ENCODE data around the gene SHROOM3.

The SHROOM3 gene

DNA sequence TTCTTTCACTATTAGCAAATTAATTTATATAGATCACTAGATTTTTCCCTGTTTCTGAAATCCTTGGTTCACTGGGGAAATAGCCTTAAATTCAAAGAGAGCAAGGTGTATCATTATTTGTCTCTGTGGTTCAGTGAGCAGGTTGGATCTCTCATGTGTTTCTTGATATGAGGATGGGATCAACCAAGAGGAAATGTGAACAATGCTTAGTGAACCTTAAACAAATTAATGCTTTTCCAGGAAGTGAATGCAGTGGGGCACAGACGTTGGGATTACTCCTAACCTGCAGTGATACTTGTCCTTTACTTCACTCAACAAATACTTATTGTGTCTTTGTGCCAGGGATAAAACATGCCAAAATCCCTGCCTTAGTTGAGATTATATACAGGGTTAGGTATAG, 193.2 kb downstream of the SHROOM3 start:
- no peak for DNase-seq (ENCODE audit: low read depth)
- TF ChIP-seq, protein P1, sequence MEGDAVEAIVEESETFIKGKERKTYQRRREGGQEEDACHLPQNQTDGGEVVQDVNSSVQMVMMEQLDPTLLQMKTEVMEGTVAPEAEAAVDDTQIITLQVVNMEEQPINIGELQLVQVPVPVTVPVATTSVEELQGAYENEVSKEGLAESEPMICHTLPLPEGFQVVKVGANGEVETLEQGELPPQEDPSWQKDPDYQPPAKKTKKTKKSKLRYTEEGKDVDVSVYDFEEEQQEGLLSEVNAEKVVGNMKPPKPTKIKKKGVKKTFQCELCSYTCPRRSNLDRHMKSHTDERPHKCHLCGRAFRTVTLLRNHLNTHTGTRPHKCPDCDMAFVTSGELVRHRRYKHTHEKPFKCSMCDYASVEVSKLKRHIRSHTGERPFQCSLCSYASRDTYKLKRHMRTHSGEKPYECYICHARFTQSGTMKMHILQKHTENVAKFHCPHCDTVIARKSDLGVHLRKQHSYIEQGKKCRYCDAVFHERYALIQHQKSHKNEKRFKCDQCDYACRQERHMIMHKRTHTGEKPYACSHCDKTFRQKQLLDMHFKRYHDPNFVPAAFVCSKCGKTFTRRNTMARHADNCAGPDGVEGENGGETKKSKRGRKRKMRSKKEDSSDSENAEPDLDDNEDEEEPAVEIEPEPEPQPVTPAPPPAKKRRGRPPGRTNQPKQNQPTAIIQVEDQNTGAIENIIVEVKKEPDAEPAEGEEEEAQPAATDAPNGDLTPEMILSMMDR (conservative IDR thresholded peaks at IDR 0.05; ENCODE audit: control insufficient read depth, insufficient read depth, low read depth, low read length) = no peak
- H3K4me3 ChIP-seq (ENCODE audit: control insufficient read depth, low read depth, low read length) = no peak overlapping the region

DNA sequence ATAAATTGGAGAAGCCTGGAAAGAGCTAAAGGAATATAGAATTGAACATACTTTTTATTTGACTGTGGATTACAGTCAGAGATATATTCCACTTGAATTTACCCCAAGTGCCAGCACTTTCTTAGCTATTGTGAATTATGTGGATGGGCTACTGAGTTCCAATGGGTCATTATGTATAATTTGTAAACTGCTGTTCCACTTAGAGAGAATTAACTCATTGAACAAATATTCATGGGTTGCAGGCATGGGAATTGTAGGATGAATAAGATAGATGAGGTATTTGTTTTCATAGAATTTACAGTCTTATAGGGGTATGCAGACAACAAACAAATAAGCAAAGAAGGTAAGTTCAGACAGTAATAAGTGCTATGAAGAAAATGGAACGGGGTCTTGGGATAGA, 195.7 kb downstream of the SHROOM3 start:
- H3K4me3 ChIP-seq (ENCODE audit: control insufficient read depth, low read depth, low read length) = no peak overlapping the region
- no peak for DNase-seq (ENCODE audit: low read depth)
- TF ChIP-seq, protein P1 (conservative IDR thresholded peaks at IDR 0.05; ENCODE audit: control insufficient read depth, insufficient read depth, low read depth, low read length) = no peak

DNA sequence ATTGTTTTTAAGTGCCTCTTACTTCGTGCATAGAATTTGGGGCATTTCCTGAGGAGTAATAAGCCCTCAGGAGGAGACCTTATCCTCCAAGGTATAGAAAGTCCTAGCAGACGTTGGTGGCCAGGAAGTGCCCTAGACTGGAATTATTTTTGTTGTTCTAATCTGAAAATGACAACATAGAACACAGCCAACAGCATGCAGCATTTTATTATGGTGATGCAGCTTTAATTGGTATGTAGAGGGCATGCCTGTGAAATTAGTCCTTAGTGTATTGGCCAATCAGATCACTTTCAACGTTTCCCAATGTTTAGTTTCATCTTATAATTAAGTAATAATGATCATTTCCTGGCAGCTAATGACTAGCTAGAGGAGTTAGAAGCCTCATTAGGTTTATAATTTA, 199.2 kb downstream of the SHROOM3 start:
- DNase-seq (ENCODE audit: low read depth) = peak; percentile 59
- TF ChIP-seq, protein P1 (conservative IDR thresholded peaks at IDR 0.05; ENCODE audit: control insufficient read depth, insufficient read depth, low read depth, low read length) = no peak
- no peak overlapping the region for H3K4me3 ChIP-seq (ENCODE audit: control insufficient read depth, low read depth, low read length)

DNA sequence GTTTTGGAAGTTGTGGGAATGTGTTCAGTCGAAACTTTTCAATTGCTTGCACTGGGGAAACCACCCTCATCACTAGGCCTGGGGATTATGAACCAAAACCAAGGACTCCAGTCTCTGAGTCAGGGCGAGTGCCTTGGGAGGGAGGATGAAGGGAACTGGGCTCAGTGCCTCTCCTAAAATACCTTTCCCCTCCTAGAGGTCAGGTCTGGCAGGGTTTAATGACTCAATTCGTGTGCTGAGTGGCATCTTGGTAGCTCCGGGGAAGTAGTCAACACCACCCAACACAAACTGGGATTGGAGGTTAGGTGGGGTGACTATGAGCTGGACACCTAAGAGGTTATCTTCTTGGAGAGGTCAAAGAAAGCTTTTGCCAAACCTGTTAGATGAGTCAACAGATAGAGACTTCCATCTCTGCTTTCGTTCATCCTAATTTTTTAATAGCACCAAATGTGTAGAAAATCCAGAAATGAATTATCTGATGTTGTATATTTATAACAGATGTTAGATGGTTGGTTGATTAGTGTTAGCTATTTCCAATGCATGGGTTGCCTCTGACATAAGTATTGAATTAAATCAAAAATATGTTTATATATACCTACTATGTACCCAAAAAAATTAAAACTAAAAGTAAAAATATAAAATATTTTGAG, 202.8 kb downstream of the SHROOM3 start:
- peak; percentile 39 for DNase-seq (ENCODE audit: low read depth)
- no peak overlapping the region for H3K4me3 ChIP-seq (ENCODE audit: control insufficient read depth, low read depth, low read length)
- TF ChIP-seq, protein P1 (conservative IDR thresholded peaks at IDR 0.05; ENCODE audit: control insufficient read depth, insufficient read depth, low read depth, low read length) = no peak

DNA sequence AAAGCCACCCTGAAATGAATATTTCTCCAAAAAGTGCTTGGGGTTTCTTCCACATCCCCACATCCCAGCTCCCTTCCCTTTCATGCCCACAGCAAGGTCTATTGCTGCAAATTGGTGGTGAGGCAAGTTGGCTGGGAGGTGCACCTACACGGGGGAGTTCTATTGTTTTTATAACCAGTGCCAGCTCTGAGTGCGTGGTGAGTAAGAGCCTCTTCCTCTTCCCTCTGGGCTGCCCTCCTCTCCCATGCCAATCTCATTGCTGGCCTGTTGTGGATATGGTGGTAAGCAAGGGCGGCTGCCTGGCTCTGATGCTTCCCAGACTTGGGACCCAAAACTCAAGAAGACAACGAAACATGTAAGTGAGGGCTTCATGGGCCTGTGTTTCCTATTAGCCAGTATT, 204.3 kb downstream of the SHROOM3 start:
- TF ChIP-seq, protein P1 (conservative IDR thresholded peaks at IDR 0.05; ENCODE audit: control insufficient read depth, insufficient read depth, low read depth, low read length) = no peak
- DNase-seq (ENCODE audit: low read depth) = peak; percentile 37
- no peak overlapping the region for H3K4me3 ChIP-seq (ENCODE audit: control insufficient read depth, low read depth, low read length)

DNA sequence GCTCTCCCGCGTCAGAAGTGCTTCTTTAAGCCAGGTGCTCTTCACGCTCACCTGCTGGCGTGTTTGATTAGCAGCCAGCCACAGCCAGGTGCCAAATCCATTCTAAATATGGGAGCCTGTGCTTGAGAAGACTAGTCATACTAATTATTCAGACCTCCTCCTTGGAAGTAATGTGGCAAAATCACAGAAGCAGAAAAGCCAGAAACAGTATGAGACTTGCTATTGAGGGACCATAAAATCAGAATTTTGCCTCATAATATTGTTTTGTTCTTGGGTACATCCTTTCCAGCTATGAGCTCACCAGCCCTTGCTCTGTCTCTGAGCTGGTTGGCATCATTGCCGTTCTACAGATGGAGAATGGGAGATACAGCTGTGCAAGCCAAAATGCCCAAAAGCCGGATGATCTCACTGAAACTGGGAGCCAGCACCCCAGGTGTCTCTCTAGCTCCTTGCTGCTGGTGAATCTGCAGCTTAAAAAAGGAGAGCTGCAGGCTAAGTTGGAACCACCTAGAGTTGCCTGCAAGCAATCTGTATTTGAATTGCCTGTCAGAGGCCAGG, 205.4 kb downstream of the SHROOM3 start:
- no peak overlapping the region for H3K4me3 ChIP-seq (ENCODE audit: control insufficient read depth, low read depth, low read length)
- TF ChIP-seq, protein P1 (conservative IDR thresholded peaks at IDR 0.05; ENCODE audit: control insufficient read depth, insufficient read depth, low read depth, low read length) = no peak
- no peak for DNase-seq (ENCODE audit: low read depth)

All from fibroblast of mammary gland (primary cell).